GM19035 (cell line): ENCODE data around the gene HIGD1B.
"Not testable (repeated sequence)": the region's sequence is repeated elsewhere in the genome, so short reads cannot be mapped to it uniquely, and the experiment has no call there.

ENCODE experiments used
- ATAC-seq: cut with Tn5 transposase; IDR thresholded peaks from one replicate; pipeline ENCODE4 v1.9.1; 2021; ENCODE audit not compliant: unreplicated experiment

The HIGD1B gene

DNA sequence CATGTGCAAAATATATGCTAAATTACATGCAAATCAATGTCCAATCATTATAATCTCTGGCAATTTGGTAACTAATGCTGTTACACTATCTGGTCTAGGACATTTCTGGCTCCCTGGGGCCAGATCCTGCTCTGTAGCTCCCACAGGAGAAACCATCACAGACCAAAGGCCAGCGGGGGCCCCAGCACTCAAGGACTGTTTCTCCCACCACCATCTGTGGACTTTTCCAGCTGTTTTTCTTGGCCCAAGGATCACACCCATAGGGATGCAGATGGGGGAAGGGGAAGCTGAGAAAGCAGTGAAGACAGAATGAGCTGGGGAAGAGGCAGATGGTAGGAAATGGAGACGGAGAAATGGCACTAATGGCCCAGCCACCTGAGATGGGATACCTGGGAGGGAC lies at the start of gene HIGD1B:
HIGD1B (plus strand) TSS at position 298 of the 400 bp plus-strand sequence. CDS start 270 bp downstream, outside the sequence.
- no peak for ATAC-seq

DNA sequence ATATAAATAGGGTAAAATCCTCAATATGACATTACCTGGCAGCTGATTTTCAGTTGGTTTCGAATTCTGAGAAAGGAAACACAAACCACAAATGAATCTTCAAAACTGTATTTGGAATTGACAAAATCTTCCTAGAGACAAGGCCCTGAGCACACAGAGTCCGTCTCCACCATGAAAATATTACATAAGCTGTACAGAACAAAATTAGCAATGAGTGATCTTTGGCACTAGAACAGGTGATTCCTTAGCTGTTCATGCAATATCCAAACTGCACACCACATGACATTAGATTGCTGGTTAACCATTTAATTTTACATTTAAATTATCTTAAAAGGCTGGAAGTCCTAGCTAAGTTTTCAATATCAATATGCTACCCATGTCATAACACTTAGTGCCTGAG lies 49.3 kb upstream of the HIGD1B start:
- no peak for ATAC-seq

DNA sequence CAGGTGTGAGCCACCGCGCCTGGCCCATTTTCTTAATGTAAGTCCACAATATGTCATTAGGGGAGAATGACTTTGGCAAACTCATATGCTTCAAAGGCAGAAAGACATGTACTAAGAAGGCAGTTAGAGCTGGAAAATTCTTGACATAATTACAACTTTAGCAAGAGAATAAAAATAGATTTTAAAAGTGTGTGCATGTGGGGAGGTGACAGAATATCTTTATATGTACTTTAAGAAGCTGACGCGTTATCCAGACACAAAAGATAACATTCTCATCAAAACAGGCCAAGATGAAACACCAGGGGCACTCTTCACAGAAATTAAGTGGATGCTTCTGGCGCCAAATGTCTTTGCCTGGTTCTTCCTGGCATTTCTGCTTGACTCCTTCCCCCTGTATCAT lies 45.8 kb upstream of the HIGD1B start:
- no peak for ATAC-seq

DNA sequence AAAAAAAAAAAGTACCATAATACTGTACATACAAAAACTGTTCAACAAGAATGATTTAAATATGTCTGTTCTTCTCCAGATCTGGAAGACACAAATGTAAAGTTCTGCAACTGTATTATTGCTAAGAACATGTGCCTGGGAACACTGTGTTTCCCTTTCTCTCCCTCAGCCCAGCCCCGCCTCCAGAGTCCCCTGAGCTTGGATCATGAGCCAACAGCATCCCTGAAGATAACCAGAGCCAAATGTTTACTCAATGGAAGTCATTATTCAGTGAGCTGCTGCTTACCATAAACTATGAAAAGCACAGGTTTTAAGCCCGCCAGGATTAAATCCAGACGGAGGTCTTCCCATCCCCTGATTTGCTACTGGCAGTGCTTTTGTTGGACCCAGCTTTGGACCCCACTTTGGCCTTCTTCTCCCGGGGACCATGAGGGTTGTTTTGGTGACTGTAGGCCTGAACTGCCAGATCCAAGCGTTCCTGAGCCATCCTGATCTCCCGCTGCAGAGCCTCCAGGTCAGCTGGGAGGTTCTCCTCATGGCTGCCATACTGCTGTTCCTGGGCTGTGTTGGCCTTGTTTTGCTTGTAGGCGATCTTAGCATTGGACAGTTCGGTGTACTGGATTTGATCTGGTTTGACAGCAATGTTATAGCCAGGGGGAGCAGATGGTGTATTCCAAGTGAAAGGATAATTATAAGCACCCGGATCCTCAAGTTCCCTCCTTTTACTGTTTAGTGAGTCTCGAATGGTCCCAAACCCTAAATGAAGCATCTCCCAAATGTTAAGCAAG lies 43.2 kb upstream of the HIGD1B start:
- ATAC-seq, result no peak

DNA sequence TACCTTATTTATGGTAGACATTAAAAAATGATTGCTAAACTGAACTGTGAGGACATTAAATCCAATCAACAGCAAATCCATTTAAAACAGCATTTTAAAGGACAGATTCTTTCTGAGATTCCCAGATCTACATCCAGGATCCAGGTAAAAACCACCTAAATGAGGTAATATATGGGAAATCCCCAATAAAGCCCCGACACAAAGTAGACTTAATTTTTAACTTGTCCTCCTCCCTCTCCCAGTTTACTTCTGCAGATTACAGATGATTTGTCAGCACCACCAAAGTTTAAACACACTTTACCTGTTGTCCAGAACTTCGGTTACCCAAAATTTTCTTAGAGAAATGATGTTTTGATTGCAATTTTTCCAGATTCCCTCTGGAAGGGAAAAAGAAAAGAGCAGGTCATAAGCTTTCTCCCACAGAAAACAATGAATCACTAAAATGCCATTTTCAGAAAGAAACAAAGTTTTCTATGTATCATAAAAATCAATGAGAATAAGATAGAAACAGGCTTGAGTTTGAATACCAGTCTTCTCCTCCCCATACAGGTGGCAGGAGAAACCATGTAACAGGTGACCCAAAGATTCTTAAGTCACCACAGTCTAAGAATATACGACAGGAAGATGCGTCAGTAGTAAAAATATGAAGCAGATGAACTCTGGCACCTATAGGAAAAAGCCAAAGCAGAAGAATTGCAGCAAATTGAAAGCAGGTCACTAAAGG lies 40.4 kb upstream of the HIGD1B start:
- no peak for ATAC-seq

DNA sequence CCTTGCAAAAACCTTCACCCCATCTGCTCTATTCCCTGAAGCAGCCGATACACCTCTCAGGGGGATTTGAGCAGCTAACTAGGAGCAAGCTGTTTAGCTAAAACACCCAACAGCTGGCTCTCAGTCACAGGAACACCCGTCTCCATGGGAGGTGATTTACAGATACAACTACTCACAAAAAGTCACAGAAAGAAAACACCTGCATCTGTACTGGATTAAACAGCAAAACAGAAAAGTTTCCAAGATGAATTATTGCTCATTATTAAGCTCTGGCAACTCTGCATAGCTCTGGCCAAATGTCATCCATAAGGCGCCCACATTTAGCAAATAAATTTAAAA lies 39.9 kb upstream of the HIGD1B start:
- ATAC-seq, result no peak

DNA sequence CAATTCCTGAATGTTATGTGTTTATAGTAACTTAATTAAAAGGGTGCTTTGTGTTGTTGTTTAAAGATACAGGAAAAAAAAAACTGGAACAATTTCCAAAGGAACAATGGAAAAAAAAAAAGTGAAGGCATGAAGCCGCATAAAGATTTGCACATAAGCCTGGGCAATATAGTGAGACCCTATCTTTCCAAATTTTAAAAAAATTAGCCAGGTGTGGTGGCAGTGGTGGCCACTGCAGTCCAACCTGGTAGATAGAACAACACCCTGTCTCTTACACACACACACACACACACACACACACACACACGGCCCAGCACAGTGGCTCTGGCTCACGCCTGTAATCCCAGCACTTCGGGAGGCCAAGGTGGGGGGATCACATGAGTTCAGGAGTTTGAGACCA lies 39.5 kb upstream of the HIGD1B start:
- ATAC-seq, result no peak

DNA sequence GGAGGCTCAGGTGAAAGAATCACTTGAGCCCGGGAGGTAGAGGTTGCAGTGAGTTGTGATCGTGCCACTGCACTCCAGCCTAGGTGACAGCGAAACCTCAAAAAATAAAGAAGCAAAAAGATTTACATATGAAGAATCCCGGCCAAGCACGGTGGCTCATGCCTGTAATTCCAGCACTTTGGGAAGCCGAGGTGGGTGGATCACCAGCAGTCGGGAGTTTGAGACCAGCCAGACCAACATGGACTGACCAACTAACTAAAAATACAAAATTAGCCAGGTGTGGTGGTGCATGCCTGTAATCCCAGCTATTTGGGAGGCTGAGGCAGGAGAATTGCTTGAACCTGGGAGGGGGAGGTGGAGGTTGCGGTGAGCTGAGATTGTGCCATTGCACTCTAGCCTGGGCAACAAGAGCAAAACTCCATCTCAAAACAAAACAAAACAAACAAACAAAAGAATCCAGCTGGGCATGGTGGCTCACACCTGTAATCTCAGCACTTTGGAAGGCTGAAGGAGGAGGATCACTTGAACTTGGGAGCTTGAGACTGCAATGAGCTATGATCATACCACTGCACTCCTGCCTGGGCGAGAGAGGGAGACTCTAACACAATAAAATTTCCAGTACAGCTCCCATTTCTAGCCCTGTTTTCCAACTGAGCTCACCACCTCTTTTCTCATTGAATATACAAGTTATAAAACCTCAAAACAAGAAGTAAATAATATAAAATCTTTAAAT lies 38.9 kb upstream of the HIGD1B start:
- ATAC-seq, result not testable (repeated sequence)

DNA sequence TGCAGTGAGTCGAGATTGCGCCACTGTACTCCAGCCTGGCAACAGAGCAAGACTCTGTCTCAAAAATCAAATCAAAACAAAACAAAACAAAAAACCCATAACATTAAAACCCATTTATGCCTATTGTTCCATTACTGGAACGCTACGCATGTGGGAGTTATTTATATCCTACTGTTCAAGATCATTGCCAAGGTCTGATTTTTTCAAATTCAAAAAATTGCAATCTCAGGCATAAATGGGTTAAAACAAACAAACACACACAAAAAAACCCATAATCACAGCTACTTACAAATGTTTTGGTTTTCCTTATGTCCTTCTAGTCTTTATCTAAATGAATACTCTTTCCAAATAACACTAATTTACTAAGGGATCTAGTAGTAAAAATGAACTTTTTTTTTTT lies 35.4 kb upstream of the HIGD1B start:
- ATAC-seq, result no peak

DNA sequence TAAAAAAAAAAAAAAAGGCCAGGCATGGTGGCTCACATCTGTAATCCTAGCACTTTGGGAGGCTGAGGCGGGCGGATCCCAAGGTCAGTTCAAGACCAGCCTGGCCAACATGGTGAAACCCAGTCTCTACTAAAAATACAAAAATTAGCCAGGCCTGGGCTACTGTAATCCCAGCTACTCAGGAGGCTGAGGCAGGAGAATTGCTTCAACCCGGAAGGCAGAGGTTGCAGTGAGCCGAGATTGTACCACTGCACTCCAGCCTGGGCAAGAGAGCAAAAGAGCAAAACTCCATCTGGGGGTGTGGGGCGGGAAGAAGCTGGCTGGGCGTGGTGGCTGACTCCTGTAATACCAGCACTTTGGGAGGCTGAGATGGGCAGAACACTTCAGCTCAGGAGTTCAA lies 29.2 kb upstream of the HIGD1B start:
- not testable (repeated sequence) for ATAC-seq

DNA sequence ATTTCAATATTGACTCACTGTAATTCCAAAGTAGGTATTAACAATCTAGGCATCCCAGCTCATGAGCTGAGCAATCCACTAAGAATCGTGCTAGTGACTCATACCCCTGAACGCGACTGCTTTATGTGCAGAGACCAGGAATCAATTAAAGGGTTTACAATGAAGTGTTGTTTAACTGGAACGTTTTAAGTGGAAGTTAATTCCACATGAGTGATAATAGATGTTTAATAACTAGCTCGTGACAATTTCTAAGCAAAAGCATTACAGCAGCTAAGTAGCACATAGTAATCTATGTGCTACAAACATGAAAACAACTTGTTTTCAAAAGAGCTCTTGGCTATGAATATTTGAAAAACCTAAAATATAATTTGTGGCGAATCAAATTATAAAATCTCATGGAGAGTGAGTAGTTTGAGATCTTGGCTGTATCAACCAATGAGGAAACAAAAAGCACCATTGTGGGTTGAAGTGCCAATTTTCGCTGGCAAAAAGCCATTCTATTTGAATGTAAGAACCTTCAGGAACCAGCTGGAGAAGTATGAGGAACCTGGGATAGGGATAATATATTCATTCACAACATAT lies 27.0 kb upstream of the HIGD1B start:
- ATAC-seq, result no peak

DNA sequence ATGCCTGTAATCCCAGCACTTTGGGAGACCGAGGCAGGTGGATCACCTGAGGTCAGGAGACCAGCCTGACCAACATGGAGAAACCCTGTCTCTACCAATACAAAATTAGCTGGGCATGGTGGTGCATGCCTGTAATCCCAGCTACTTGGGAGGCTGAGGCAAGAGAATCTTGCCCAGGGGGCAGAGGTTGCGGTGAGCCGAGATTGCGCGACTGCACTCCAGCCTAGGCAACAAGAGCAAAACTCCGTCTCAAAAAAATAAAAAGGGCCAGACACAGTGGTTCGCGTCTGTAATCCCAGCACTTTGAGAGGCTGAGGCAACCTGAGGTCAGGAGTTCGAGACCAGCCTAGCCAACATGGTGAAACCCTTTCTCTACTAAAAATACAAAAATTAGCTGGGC lies 22.4 kb upstream of the HIGD1B start:
- ATAC-seq, result not testable (repeated sequence)

DNA sequence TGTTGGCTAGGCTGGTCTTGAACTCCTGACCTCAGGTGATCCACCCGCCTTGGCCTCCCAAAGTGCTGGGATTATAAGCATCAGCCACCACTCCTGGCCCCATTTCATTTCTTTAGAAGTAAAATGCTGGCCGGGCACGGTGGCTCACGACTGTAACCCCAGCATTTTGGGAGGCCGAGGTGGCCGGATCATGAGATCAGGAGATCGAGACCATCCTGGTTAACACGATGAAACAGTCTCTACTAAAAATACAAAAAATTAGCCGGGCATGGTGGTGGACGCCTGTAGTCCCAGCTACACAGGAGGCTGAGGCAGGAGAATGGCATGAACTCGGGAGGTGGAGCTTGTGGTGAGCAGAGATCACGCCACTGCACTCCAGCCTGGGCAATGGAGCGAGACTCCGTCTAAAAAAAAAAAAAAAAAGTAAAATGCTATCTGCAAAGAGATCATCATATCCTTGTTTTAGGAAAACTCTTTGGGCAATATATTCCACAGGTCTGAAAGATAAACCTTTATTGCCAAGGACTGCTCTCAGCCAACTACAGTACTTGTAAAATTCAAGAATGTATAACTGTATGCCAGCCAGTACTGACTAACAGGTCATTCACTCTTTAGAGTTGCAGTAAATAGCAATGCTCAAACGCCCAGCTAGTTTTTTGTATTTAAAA lies 21.4 kb upstream of the HIGD1B start:
- no peak for ATAC-seq

DNA sequence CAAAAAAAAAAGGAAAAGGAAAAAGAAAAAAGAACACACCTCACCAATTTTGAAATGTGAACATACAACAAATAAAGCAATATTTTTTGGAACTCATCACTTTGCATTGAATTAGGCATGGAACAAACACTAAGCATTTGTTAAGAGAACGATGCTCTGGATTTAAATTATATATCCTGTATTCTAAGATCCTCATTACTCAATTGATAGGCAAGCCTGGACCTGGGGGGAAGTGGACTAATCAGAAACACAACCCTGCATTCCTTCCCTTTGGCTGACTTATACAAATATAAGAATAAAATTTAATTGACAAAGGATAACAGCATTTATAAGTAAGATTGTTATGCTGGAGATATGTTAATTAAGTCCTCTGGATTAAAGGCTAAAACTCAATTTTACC lies 19.8 kb upstream of the HIGD1B start:
- no peak for ATAC-seq

DNA sequence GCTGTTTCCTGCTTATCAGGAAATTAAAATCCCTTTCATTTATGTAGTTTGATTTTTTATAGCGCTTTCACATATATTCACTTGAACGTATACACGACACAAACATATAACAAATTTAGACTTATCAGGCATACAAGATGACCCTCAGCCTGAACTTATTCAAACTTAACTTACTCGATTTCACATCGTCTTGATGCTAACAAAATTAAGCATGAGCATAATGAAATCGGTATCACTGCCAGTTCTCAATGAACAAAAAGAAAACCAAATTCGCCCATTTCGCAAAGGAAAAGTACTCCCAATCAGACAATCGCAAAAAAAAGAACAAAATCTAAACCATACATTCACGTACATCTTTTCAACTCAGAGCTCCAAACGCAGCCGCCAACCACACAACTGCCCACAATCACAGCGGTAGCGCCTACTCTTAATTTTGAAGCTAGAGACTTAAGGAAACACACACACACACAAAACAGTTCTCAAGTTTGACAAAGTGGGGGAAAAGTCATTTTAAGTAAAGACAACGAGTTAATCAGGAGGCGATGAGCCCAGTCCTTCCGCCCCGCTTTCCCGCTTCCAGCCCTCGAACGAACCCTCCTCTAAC lies 18.7 kb upstream of the HIGD1B start:
- no peak for ATAC-seq

DNA sequence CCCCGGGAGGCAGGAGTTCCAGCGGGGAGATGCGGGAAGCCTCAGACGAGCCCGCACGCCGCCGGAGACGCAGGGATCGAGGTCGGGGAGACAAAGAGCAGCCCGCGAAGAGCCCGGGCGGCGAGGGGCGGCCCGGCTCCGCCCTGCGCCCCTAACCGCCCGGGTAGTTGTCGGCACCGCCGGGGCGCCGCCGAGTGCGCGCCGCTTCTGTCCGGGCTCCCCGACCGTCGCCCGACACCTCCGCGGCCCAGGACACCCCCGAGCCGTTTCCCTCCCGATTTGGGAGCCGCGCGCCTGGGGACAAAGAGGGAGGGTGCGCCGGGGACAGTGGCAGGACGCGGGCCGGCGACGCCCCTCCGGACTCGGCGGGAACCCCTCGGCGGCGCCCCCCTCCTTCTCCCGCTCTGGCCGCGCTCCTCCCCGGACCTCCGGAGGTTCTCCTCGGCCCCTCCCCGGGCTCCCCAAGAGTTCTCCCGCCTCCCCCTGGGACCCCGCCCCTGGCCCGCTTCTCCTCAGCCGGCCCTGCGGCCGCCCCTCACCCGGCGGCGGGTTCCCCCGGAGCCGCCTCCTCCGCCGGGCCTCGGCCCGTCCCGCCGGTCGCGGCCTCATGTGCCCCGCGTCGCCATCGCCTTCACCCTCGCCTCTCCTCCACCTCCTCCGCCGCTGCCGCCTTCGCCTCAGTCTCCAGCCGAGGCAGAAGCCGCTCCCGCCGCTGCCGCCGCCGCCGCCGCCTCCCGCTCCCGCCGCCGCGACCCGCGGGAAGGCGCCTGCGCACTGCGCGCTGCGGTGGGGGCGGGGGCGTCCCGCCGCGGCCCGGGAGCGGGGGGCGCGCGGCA lies 17.9 kb upstream of the HIGD1B start, which contains the start of gene GJC1:
GJC1 (minus strand) TSS at position 765 of the 836 bp plus-strand sequence. CDS start 24,470 bp downstream, outside the sequence.
- no peak for ATAC-seq

DNA sequence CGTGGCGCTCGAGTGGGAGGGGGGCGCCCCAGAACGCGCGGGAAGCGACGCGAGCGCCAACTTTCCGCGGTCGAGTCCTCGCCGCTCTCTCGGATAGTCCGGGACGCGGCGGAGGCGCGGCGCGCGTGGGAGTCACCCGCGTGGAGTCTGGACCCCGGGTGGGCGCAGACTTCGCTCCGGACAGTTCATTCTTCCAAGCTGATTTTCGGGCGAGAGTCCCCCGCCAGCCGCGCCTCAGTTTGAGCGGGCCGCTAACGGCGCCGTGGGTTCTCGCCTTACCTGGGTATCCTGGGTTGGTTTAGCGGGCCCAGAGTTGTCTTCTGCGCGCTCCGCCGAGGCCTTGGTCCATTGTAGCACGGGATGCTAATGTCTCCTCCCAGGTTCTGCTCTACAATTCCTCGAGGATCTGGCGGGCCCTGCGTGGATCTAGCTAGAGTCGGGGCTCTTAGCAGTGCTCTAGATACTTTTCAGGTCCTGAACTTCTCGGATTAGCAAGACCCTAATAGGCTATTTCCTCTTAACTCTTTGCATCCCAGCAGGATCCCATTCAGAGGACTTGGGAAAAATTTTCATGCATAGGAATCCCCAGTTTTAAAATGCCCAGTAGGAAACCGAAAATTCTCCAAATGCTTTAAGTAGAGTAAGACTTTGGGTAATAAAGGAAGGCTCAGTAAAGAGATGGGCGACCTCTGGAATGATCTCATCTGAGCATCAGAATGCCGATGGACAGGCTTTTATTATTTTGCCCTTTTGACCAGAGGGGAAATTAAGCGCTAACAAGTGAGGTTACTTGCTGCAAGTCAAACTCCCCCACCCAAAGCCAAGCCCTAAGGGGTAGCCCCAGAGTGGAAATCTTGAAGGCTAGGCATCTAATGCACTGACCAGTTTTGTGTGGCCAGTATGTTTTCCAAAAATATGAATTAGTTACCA lies 17.1 kb upstream of the HIGD1B start:
- no peak for ATAC-seq

DNA sequence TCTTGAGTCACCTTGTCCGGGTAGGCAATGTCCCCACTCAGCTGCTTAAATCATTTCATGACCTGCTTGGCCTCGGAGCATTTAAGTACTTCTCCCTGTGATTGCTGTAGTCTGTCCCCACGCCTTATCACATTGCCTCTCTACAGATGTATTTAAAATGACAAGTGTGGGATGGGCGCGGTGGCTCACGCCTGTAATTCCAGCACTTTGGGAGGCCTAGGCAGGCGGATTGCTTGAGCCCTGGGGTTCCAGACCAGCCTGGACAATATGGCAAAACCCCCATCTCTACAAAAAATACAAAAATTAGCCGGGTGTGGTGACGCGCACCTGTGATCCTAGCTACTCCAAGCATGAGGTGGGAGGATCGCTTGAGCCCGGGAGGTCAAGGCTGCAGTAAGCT lies 16.3 kb upstream of the HIGD1B start:
- no peak for ATAC-seq

DNA sequence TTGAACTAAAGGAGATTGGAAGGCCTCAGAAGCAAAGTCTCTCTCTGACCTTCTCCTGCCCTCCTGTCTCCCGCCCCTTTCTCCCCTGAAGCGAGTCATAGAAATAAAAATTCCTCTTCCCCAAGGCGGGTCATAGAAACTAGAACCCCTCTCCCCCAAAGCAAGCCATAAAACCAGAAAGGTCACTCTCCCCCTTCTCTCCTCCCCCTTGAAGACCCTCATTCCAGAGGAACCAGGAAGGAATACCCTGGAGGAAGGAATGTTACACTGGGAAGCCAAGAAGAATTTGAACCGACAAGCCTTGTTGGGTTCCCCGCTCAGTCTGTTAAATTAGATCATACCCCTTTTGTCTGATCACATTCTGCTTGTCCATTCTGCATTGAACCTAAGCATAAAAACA lies 14.9 kb upstream of the HIGD1B start:
- no peak for ATAC-seq
